Stimulated activated CD4-positive, alpha-beta T cell treated with anti-CD3 and anti-CD28 coated beads, Interleukin-1b, Interleukin-23, amount 100 ng/mL, for 1 hour (primary cell): ENCODE measurements around the gene RIC1.
"Not testable (repeated sequence)": the region's sequence is repeated elsewhere in the genome, so short reads cannot be mapped to it uniquely, and the experiment has no call there.

Experiments used
- DNase-seq, 2 donors: peaks; one replicate each; pipeline ENCODE4 v3.0.0-alpha.2; 2020; ENCODE audit warnings: low read depth in 2 of 2

RIC1 gene

DNA sequence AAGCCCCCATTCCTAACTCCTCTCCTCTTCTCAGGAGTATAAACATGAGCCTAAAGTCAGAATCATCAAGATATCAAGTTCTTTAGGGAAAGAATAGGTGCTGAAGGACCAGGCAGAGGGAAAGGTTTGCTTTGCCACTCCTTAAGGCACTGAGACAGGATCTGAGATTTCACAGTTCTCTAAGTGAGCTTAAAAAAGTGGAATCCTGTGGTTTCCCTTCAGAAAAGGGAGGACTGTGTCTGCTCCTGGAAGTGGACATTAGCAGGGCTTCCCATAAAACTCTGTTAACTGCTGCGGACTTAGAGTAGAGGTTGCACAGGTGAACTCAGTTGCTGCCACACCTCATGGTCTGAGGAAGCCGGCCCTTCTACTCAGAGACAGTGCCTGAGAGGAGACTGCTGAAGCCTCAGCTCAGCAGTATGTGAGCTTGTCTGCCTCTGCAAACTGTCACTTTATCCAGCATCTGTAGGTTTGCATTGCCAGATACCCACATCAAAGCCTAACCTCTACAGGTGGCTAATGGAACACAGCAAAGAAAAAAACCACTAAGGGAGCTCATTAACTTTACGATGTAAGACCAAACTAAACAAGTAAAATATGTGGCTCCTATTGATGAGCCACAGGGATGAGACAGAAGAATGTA lies 42.9 kb downstream of the RIC1 start:
- no peak for DNase-seq

DNA sequence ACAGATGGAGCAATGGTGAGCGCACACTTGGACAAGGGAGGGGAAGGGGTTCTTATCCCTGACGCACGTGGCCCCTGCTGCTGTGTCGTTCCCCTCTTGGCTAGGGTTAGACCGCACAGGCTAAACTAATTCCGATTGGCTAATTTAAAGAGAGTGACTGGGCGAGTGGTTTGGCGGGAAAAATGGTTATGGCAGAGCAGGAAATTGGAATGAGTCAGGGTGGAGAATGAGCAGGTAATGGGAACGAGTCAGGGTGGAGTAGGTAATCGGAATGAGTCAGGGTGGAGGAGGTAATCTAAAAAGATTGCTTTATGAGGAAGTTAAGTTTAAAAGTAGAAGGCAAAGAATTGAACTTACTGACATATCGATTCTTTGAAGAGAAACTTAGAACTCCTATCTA lies 46.1 kb downstream of the RIC1 start:
- not testable (repeated sequence) for DNase-seq

DNA sequence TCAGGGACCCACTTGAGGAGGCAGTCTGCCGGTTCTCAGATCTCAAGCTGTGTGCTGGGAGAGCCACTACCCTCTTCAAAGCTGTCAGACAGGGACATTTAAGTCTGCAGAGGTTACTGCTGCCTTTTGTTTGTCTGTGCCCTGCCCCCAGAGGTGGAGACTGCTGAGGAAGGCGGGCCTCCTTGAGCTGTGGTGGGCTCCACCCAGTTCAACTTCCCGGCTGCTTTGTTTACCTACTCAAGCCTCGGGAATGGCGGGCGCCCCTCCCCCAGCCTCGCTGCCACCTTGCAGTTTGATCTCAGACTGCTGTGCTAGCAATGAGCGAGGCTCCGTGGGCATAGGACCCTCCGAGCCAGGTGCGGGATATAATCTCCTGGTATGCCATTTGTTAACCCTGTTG lies 54.7 kb downstream of the RIC1 start:
- not testable (repeated sequence) for DNase-seq

DNA sequence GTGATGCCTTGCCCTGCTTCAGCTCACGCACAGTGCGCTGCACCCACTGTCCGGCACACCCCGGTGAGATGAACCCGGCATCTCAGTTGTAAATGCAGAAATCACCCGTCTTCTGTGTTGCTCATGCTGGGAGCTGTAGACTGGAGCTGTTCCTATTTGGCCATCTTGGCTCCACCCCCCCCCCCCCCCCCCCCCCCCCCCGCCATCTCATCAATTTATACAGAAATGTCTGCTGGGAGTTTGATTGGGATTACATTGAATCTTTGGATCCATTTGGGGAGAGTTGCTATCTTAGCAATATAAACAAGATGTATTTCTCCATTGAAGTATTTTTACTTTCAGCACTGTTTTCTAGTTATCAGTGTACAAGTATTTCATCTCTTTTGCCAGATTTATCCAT lies 55.2 kb downstream of the RIC1 start:
- DNase-seq = no peak

DNA sequence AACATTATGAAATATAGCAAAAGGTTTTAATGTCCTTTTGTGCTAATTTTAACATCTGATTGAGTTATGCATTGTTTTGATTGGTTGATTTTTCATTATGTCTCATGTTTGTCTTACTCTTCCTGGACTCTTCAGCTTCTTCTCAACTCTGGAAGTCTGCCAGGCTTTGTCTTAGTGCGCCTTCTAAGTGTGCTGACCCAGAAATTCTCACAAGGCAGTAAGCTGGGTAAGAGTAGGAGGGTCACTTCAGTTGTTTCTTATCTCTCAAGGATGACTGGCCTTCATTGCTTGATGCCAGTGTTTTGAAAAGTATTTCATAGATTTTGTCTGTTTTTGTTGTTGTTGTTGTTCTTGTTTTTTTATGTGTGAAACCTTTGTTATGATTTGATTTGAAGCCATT lies 59.2 kb downstream of the RIC1 start:
- no peak for DNase-seq

DNA sequence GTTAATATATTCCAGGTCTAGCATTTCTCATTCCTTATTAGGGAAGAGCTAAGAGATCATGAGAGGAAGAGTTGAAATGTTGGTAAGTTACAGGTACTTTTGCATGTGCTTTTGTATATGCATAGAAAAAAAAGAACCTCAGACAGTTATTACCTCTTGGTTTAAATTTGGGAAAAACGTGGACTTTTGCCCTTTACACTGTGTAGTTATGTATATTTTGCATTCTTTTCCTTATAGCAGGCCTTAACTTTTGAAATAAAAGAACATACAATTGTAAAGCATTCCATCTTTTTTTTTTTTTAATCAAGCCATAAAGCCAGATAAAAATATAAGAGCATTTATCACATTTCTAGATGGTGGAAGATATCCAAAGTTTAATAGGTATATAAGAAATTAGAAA lies 61.4 kb downstream of the RIC1 start:
- DNase-seq = no peak

DNA sequence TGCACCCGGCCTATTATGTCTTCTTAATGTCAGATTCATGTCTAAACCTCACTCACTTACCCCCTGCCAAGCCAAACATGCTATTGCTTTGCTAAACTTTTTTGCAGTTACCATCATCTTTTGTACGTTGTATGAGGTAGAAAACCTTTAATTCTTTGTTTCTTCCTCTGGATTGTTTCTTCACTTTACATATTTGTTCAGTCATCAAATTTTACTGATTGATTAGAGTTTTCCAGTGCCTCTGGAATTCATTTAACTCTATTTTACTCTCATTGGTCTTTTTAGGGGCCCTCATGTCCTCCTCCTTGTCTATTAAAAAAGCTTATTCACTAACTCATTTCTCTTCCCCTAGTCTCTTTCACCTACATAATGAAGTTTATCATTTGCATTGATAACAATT lies 67.0 kb downstream of the RIC1 start:
- DNase-seq = no peak

DNA sequence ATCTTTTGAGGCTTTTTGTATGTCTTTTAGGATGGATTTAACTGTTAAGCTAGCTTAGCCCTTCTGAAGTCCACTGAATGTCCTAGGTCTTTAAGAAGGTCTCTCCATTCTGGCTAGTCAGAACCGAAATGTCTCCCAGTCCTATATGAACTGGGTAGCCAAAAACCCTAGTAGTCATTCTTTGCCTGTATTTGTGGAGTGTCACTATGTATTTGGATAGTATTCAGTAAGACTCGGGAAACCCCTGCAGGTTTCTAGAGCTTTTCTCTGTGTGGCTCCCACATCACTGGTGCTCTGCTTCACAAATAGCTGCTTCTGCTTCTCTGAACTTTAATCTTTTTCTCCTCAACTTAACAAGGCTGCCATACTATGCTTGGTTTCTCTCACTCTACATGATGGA lies 68.0 kb downstream of the RIC1 start:
- DNase-seq = no peak

DNA sequence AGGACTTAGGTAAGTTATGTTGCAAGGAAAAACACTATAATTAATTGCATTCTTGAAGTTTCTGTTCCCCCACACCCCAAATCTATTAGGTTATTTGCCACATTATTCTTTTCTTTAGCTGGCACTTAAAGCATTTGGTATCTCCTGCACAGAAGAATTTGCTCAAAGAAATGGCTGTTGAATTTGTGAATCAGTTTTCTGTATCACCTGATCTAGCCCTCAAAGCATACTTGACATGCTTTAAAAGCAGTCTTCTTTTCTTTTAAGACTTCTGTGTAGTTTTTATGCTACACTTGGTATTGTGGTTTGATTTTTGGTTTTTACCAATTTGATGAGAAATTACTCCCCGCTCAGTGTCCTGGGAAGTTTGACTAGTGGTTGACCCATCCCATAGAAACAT lies 69.1 kb downstream of the RIC1 start:
- no peak for DNase-seq

DNA sequence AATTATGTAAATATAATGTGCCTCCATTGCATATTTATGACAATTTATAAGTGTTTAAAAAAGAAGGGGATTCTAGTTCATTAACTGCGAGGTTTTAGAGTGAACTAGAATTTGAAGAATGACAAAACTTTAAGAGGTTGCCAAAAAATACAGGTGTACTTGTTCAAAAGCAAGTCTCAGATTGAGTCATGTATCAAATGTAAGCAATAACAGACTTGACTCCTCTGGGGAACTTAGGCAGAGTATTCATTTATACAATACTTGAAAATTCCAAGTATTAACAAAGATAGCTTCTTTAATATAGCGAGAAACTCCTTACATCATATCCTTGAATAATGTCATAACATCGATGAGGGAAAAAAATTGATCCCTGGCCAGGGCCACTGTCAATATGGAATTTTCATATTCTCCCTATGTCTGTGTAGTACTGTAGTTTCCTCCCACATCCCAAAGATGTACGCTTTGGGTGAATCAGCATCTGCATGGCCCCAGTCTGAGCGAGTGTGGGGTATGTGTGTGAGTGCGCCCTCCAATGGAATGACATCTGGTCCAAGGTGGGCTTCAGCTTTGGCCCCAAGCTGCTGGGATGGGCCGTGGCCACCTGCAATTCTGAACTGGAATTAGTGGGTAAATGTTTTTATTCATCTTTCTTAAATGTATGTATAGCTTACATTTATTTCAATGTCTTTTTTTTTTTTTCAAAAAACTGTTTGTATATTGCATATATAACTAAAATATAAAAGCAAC lies 70.1 kb downstream of the RIC1 start:
- no peak for DNase-seq

DNA sequence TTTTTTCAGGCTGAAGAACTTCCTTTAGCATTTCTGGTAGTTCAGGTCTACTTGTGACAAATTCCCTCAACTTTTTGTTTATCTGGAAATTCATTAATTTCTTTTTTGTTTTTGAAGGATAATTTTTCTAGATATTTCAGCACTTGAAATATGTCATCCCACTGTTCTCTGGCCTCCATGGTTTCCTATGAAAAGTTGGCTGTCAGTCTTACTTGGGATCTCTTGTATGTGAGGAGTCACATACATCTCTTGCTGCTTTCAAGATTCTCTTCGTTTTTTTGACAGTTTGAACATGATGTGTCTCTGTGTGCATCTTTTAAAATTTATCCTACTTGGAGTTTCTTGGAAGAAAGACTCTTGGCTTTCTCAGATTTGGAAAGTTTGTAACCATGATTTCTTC lies 79.5 kb downstream of the RIC1 start:
- no peak for DNase-seq

DNA sequence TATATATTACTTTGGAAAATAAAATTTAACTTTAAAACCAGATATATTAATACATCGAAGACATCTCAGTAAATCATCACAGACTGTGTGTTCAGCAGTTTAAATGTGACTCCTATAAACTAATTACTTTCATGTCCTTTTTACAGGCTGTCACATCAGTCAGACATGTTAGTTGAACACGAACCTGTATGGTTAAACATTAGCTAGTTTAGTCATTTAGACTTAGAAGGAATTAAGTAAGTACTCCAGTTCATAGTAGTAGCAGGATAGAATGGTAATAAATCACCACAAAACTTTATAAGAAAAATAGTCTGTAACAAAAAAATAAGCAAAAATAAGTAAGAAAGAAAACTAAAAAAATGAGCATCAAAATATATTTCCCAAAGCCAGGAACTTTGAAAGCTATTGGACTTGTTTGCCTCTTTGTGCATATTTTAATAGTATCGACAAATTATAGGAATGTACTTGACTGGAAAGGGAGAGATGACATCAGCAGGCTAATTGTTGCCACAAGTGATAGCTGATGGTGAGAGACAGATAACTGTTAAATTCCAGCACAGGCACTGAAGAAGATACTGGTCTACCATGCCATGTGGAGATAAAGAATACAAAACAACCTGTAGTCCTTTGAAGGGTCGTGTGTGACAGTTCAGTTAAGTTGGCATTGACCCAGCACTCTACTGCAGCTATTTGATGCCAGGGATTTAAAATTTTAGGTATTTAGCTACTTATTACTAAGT lies 83.9 kb downstream of the RIC1 start:
- DNase-seq = no peak

DNA sequence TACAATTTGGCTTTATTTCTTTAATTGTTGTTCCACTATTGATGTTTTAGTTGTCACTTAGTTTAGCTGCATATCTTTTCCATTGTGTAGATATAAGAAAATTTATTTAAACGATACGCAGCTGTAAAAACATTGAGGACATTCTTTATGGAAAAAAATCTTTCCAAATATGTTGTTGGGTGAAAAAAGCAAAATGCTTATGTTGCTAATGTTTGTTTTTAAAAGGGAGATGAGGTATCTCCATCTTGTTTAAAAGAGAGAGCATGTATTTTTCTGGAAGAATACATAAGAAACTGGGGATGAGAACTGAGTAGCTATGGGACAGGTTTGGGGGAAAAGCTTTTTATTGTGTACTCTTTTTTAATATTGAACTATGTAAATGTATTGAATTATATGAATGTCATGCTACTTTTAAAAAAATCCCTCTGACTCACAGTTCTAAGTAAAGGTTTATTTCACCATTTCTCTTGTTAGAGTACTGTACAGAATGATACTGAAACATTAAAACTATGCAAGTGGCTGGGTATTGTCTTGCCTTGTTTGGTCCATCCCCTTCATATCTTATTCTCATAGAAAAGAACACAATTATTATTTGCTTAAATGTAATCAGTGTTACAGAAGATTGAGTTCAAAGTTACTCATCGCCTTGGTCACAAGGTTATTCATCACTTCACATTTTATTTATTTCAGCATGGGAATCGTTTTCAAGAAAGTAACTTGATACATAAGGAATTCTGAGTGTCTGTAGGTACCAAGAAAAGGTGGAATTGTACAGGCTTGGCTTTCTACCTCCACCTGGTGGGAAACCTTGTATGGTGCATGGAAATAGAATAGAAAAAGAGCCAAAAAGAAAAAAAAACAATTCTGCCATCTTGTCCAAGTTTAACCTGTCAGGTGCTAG lies 85.8 kb downstream of the RIC1 start:
- DNase-seq = no peak

DNA sequence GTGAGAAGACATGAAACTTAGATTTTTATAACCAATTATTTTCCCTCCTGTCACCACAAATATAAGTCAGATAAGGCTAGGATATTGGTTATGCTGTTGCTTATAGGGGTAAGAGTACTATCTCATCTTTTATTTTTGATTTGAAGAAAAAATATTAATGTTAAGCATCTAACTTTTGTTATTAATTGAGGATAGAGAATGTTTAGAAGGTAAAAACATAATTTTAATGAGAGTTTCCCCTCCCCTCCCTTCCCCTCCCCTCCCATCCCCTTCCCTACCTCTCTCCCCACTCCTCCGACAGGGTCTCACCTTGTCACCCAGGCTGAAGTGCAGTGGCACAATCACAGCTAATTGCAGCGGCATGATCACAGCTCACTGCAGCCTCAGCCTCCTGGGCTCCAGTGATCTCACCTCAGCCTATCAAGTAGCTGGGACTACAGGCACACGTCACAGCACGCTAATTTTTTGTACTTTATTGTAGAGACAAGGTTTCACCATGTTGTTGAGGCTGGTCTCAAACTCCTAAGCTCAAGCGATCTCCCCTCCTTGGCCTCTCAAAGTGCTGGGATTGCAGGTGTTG lies 86.7 kb downstream of the RIC1 start:
- no peak for DNase-seq

DNA sequence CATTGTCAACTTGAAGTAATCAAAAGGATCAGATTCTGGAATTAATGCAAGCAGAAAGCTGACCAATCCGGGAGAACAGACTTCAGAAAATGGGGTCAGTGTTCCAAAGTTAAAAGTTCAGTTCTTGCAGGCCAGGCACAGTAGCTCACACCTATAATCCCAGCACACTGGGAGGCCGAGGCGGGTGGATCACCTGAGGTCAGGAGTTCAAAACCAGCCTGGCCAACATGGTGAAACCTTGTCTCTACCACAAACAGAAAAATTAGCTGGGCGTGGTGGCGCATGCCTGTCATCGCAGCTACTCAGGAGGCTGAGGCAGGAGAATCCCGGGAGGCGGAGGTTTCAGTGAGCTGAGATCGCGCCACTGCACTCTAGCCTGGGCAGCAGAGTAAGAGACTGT lies 88.5 kb downstream of the RIC1 start:
- not testable (repeated sequence) for DNase-seq

DNA sequence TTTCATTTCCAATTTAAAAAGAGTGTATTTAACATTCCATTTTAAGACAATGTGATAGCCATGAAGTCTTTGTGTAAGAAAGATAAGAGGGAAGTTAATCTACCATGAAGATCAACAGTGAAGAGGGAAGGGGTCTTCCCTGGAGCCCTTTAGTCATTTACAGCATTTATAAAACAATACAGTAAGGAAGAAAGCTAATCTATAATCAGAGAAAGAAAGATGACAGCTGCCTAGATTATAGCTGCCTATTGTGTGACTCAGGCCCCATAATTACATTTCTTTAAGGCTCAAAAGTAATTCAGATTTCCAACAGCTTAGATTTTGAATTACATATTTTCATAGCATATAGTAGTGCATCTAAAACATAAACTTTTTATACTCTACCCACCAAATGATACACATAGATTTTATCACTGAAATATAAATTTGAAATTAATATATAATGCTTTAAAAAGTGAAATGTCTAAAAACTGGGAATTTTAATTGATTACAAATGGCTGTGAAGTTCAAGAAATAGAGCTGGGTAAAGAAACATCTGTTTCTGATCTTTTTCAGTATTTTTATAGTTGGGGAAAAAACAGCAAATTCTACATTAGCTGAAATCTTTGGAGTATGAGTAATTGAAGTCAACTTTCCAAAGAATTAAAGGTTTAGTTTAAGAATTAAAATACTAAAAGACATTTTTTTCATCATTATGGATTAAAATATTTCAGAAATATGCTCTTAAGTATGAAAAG lies 89.6 kb downstream of the RIC1 start:
- no peak for DNase-seq

DNA sequence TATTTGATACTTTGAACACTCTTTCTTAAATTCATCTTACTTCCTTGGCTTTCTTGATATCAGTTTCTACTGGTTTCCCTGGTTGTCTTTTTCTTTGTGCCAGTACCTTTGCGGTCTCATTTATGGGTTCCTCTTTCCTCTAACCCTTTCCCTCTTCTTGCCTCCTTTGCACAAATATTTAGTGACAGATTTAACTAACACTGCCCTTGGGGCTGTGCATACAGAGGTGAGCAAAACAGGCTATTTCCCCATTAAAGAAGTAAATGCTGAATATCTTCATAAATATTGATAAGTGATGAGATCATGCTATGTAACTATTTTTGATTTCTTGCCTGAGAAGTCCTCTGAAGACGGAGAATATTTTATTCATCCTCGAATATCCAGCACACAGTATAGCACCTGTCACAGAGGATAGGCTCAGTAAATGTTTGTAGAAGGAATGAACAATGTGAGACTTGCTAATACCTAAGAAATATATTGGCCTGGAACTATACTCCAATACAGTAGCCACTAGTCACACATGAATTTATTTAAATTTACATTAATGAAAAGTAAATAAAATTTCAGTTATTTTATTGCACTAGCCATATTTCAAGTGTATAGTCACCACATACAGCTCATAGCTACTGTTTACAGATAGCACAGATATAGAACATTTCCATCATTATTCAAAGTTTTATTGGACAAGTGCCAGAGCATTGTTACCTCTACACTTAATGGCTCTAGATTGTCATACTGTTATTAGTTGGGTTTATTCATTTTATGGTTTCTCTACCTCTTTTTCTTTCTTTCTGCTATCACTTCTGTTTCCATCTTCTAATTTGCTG lies 90.4 kb downstream of the RIC1 start:
- no peak for DNase-seq

DNA sequence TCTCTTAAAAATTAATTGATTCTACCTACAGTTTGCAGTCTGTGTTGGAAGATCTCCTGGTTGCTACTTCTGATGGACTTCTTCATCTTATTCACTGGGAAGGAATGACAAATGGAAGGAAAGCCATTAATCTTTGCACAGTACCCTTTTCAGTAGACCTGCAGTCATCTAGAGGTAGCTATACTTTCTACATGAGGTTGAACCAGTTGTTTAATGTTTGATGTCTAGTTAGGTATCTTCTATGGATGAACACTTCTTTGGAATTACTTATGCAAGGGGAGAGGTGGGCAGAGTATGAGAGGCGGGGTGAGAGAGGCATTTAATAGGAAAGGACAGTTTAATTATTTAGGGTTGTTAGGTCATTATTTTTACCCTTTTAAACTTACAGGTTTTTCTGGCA lies 91.2 kb downstream of the RIC1 start:
- no peak for DNase-seq

DNA sequence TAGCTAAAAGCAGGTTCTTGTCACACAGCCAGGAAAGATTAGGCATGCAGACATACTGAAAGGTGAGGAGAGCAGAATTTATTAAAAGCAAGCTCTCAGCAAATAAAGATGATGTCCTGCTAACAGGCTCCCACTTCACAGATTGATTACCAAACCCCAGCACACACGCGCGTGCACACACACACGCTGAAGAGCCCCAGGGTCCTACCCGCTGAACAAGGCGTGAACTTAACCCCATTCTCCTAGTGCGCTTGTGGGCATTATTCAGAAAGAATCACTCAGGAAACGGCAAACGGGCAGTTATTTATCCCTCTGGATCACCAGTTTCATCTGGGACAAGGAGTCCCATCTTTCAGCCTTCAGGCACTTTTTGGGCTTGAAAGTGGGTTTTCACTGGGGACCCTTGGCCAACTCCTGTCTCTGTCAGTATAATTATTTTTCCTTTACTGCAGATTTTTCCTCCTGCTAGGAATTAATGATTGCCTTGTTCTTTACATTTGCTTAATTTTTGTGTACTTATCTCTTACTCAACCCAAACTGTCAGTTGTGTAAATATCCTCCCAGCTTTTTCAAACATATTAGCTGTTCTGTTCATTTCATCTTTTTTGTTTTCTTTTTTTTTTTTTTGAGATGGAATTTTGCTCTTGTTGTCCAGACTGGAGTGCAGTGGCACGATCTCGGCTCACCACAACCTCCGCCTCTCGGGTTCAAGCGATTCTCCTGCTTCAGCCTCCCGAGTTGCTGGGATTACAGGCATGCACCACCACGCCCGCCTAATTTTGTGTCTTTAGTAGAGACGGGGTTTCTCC lies 92.6 kb downstream of the RIC1 start:
- no peak for DNase-seq
